OCI-LY1 (cell line): ENCODE results near the gene ALCAM.

ENCODE experiments used
- H2AFZ ChIP-seq: fragments of 200-600 bp; sonication (generic), shearing (Covaris generic); 2 replicates; pipeline ENCODE4 v1.6.0; 2014; ENCODE audit warnings: antibody characterized with exemption, mild to moderate bottlenecking, low read length
- H3F3A ChIP-seq: fragments of 200-600 bp; sonication (generic), shearing (Covaris generic); 2 replicates; pipeline ENCODE4 v1.6.0; 2014; ENCODE audit warnings: mild to moderate bottlenecking, antibody characterized with exemption, low read length, moderate library complexity; ENCODE audit not compliant: insufficient read depth
- H3K27ac ChIP-seq: fragments of 200-600 bp; sonication (generic); 2 replicates; pipeline ENCODE4 v1.5.1; 2014; ENCODE audit warnings: low read length, mixed run types, mild to moderate bottlenecking, low read depth; ENCODE audit not compliant: poor library complexity, severe bottlenecking
- H3K27me3 ChIP-seq: fragments of 200-600 bp; sonication (generic); 2 replicates; pipeline ENCODE4 v1.6.0; 2014; ENCODE audit warnings: antibody characterized with exemption, mild to moderate bottlenecking, low read length, moderate library complexity; ENCODE audit not compliant: insufficient read depth
- H3K36me3 ChIP-seq: fragments of 200-600 bp; sonication (generic); 2 replicates; pipeline ENCODE4 v1.6.1; 2014; ENCODE audit warnings: mild to moderate bottlenecking, antibody characterized with exemption, low read length, moderate library complexity, mixed read lengths; ENCODE audit not compliant: insufficient read depth
- H3K4me1 ChIP-seq: fragments of 200-600 bp; sonication (generic); 2 replicates; pipeline ENCODE4 v1.5.1; 2014; ENCODE audit warnings: mild to moderate bottlenecking, low read length, moderate library complexity; ENCODE audit not compliant: insufficient read depth, severe bottlenecking
- H3K4me2 ChIP-seq: fragments of 200-600 bp; sonication (generic), shearing (Covaris generic); 2 replicates; pipeline ENCODE4 v1.6.1; 2014; ENCODE audit warnings: low read length
- H3K4me3 ChIP-seq: fragments of 200-600 bp; sonication (generic); 2 replicates; pipeline ENCODE4 v1.5.1; 2014; ENCODE audit warnings: low read length, low read depth, mild to moderate bottlenecking, mixed read lengths; ENCODE audit not compliant: poor library complexity, severe bottlenecking
- H3K79me2 ChIP-seq: fragments of 200-600 bp; shearing (Covaris generic); 2 replicates; pipeline ENCODE4 v1.6.1; 2016; ENCODE audit warnings: mixed run types, low read length, mixed read lengths; ENCODE audit not compliant: insufficient read depth
- H3K9ac ChIP-seq: fragments of 200-600 bp; sonication (generic), shearing (Covaris generic); 2 replicates; pipeline ENCODE4 v1.6.1; 2014; ENCODE audit warnings: mild to moderate bottlenecking, low read length, mixed read lengths
- H3K9me2 ChIP-seq: fragments of 200-600 bp; sonication (generic), shearing (Covaris generic); 2 replicates; pipeline ENCODE4 v1.6.1; 2014; ENCODE audit warnings: low read depth, mild to moderate bottlenecking, low read length, mixed read lengths
- H3K9me3 ChIP-seq: fragments of 200-600 bp; shearing (Covaris generic); 2 replicates; pipeline ENCODE4 v1.6.1; 2014; ENCODE audit warnings: low read length, mixed read lengths
- H4K20me1 ChIP-seq: fragments of 200-600 bp; sonication (generic), shearing (Covaris generic); 2 replicates; pipeline ENCODE4 v1.6.0; 2016; ENCODE audit warnings: mild to moderate bottlenecking, low read length; ENCODE audit not compliant: insufficient read depth
- EZH2 ChIP-seq: fragments of 200-600 bp; sonication (generic), shearing (Covaris generic); IDR thresholded peaks from 2 replicates; pipeline ENCODE4 v1.8.0; 2017; ENCODE audit warnings: borderline replicate concordance, mixed run types, mild to moderate bottlenecking, antibody characterized with exemption, low read length, moderate library complexity, mixed read lengths
- TF ChIP-seq, protein P1 (sequence below): fragments of 200-600 bp; sonication (generic), shearing (Covaris generic); IDR thresholded peaks from 2 replicates; pipeline ENCODE4 v1.5.1; 2017; ENCODE audit warnings: mild to moderate bottlenecking, antibody characterized with exemption, low read length, moderate library complexity, mixed read lengths

ALCAM gene

DNA sequence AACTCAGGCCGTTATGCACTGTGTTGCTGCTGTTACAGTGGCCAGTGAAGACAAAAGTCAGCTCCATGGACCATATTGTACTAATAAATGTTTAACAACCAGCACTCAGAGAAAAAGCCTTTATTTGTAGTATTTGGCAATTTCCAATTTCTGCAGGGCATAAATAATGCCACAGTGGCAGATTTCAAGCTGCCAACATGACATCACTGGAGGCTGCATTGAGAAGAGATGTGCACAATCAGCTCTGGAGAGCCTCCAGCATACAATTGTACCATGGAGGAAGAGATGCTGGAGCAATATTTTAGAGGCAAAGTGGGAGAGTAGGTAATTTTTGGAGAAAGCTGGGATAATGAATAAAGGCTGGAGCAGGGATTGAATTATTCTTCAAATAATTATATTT lies 9.7 kb upstream of the ALCAM start:
- H3F3A ChIP-seq: no peaks in the 10 kb centered on the region
- no peak overlapping the region for H3K27ac ChIP-seq
- TF ChIP-seq, protein P1, sequence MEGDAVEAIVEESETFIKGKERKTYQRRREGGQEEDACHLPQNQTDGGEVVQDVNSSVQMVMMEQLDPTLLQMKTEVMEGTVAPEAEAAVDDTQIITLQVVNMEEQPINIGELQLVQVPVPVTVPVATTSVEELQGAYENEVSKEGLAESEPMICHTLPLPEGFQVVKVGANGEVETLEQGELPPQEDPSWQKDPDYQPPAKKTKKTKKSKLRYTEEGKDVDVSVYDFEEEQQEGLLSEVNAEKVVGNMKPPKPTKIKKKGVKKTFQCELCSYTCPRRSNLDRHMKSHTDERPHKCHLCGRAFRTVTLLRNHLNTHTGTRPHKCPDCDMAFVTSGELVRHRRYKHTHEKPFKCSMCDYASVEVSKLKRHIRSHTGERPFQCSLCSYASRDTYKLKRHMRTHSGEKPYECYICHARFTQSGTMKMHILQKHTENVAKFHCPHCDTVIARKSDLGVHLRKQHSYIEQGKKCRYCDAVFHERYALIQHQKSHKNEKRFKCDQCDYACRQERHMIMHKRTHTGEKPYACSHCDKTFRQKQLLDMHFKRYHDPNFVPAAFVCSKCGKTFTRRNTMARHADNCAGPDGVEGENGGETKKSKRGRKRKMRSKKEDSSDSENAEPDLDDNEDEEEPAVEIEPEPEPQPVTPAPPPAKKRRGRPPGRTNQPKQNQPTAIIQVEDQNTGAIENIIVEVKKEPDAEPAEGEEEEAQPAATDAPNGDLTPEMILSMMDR: no peak
- no peaks in the 10 kb centered on the region for H4K20me1 ChIP-seq
- no peaks in the 10 kb centered on the region for H3K27me3 ChIP-seq
- peaks cover 27% of the 10 kb centered on the region for H3K4me1 ChIP-seq
- no peak overlapping the region for H2AFZ ChIP-seq
- no peak overlapping the region for H3K4me3 ChIP-seq
- no peak overlapping the region for H3K4me2 ChIP-seq
- H3K9me2 ChIP-seq: no peaks in the 10 kb centered on the region
- H3K36me3 ChIP-seq: no peaks in the 10 kb centered on the region
- no peaks in the 10 kb centered on the region for H3K9me3 ChIP-seq
- H3K79me2 ChIP-seq: no peaks in the 10 kb centered on the region
- no peak overlapping the region for H3K9ac ChIP-seq

DNA sequence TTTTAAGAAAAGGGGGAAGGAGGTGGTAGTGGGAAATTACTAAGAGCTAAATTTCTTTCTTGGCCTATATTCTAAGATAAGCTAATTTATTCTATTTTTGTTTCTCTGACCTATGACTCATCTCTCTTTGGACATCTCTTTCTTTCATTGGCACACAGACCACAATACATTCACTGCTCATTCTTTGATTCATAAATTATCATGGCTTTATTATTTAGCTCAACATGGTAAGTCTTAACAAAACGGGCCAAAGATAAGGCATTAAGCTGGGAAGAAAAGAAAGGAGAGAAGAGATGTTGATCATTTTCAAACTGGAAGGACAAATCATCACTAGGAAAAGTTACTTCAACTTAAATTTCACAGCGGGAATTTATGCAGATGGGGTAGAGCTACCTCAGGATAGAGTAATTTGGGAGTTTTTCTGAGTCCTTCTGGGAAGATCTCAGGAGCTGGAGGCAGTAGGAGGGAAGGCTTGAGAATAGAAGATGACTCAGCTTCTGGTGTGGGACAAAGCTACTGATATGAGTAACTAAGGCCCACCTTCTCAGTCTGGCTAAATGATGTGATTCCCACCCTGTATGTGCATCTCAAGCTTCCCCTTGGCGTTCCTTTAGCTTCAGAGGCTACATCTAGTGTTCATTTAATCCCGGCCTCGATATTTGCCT lies 7.5 kb upstream of the ALCAM start:
- no peaks in the 10 kb centered on the region for H4K20me1 ChIP-seq
- H3K36me3 ChIP-seq: no peaks in the 10 kb centered on the region
- no peaks in the 10 kb centered on the region for H3K79me2 ChIP-seq
- TF ChIP-seq EZH2: no peak
- TF ChIP-seq, protein P1: no peak
- no peaks in the 10 kb centered on the region for H3K27me3 ChIP-seq
- no peak overlapping the region for H3K9ac ChIP-seq
- H3K4me3 ChIP-seq: no peak overlapping the region
- no peaks in the 10 kb centered on the region for H3K9me3 ChIP-seq
- no peaks in the 10 kb centered on the region for H3F3A ChIP-seq
- no peak overlapping the region for H2AFZ ChIP-seq
- no peaks in the 10 kb centered on the region for H3K9me2 ChIP-seq
- no peak overlapping the region for H3K27ac ChIP-seq
- H3K4me1 ChIP-seq: peaks cover 18% of the 10 kb centered on the region
- no peak overlapping the region for H3K4me2 ChIP-seq

- H3K36me3 ChIP-seq: no peaks in the 10 kb centered on the region
- no peaks in the 10 kb centered on the region for H3F3A ChIP-seq
- no peaks in the 10 kb centered on the region for H4K20me1 ChIP-seq
- no peak overlapping the region for H3K27ac ChIP-seq
- H3K4me3 ChIP-seq: no peak overlapping the region
- H3K9me3 ChIP-seq: no peaks in the 10 kb centered on the region
- TF ChIP-seq, protein P1: no peak
- no peak for TF ChIP-seq EZH2
- no peaks in the 10 kb centered on the region for H3K9me2 ChIP-seq
- H3K79me2 ChIP-seq: no peaks in the 10 kb centered on the region
- peaks cover 16% of the 10 kb centered on the region for H3K4me1 ChIP-seq
- H3K9ac ChIP-seq: no peak overlapping the region
- no peak overlapping the region for H3K4me2 ChIP-seq
- H2AFZ ChIP-seq: no peak overlapping the region
- no peaks in the 10 kb centered on the region for H3K27me3 ChIP-seq
Observed at GRCh38 chr3:105360003-105360402, 6.7 kb upstream of the ALCAM start.
